HFFc6 (cell line): ENCODE data around the gene UBE2V1. TPM values are rescaled to one million over a fixed set of nuclear protein-coding genes. Genes with fewer than 3 reads are reported as not detected.
A peak's percentile ranks its signal among the peaks of the same experiment; 100 is the strongest.
"Not testable (repeated sequence)": the region's sequence is repeated elsewhere in the genome, so short reads cannot be mapped to it uniquely, and the experiment has no call there.

ENCODE experiments used
- DNase-seq: peaks from one replicate; pipeline ENCODE4 v3.0.0-alpha.2; 2018
- H3K27ac Mint-ChIP-seq: 2 replicates; pipeline ENCODE4 v1.8.0; 2020; ENCODE audit warnings: mild to moderate bottlenecking, mixed read lengths
- H3K27me3 Mint-ChIP-seq: 2 replicates; pipeline ENCODE4 v1.8.0; 2021; ENCODE audit warnings: mild to moderate bottlenecking, moderate library complexity, mixed read lengths; ENCODE audit not compliant: insufficient read depth
- H3K36me3 Mint-ChIP-seq: 2 replicates; pipeline ENCODE4 v1.8.0; 2021; ENCODE audit warnings: low read depth, mixed read lengths
- H3K4me1 Mint-ChIP-seq: 2 replicates; pipeline ENCODE4 v1.8.0; 2020; ENCODE audit warnings: low read depth, mixed read lengths
- H3K4me3 Mint-ChIP-seq: 2 replicates; pipeline ENCODE4 v1.8.0; 2020; ENCODE audit warnings: mild to moderate bottlenecking, moderate library complexity, mixed read lengths
- H3K9me3 Mint-ChIP-seq: 2 replicates; pipeline ENCODE4 v1.8.0; 2020; ENCODE audit warnings: mild to moderate bottlenecking, mixed read lengths
- CTCF ChIP-seq: fragments of 200-600 bp; sonication (generic); IDR thresholded peaks from 2 replicates; pipeline ENCODE4 v1.5.0; 2021; ENCODE audit warnings: antibody characterized with exemption, mild to moderate bottlenecking
- total RNA-seq, 6 experiments: library from RNA; stranded (reverse); fragmentation: NEBNext Ultra II Directional; extraction: Animal tissue kit (Norgen Biotek cat#: 25700); gene quantifications; 2 replicates in 1 of 6; 3 replicates in 5 of 6; pipeline ENCODE4 v1.2.3, GENCODE V29; 2021

The UBE2V1 gene
- total RNA-seq, 6 experiments from 2014 or later: 192 to 242 (median 210) TPM

GRCh38 chr20:50065325-50065615, 47.7 kb downstream of the UBE2V1 start:
- Mint-ChIP-seq H3K4me1 (peaks cover 9% of the 10 kb centered on the region), H3K27ac (no peak overlapping the region), H3K27me3 (no peaks in the 10 kb centered on the region), H3K9me3 (no peaks in the 10 kb centered on the region), H3K4me3 (no peak overlapping the region), H3K36me3 (no peaks in the 10 kb centered on the region)
- TF ChIP-seq CTCF: no peak
- no peak for DNase-seq

- not testable (repeated sequence) for DNase-seq, H3K27me3 Mint-ChIP-seq, H3K9me3 Mint-ChIP-seq, H3K27ac Mint-ChIP-seq, H3K36me3 Mint-ChIP-seq, H3K4me3 Mint-ChIP-seq, H3K4me1 Mint-ChIP-seq
- peak; percentile 24 for TF ChIP-seq CTCF
These were observed 49.2 kb downstream of the UBE2V1 start for GRCh38 chr20:50063763-50064162.

GRCh38 chr20:50062006-50062838, 50.7 kb downstream of the UBE2V1 start:
- Mint-ChIP-seq H3K27ac (no peak overlapping the region), H3K27me3 (no peaks in the 10 kb centered on the region), H3K9me3 (no peaks in the 10 kb centered on the region), H3K4me3 (no peak overlapping the region), H3K36me3 (no peaks in the 10 kb centered on the region), H3K4me1 (no peaks in the 10 kb centered on the region)
- no peak for TF ChIP-seq CTCF
- no peak for DNase-seq

- Mint-ChIP-seq H3K9me3 (no peaks in the 10 kb centered on the region), H3K4me1 (no peaks in the 10 kb centered on the region), H3K4me3 (no peak overlapping the region), H3K36me3 (no peaks in the 10 kb centered on the region), H3K27me3 (no peaks in the 10 kb centered on the region), H3K27ac (no peak overlapping the region)
- no peak for DNase-seq
- no peak for TF ChIP-seq CTCF
These were observed 51.6 kb downstream of the UBE2V1 start for GRCh38 chr20:50061151-50062005.

- no peak overlapping the region for H3K4me3 Mint-ChIP-seq
- no peak overlapping the region for H3K27ac Mint-ChIP-seq
- no peak for TF ChIP-seq CTCF
- no peak for DNase-seq
- peaks cover 7% of the 10 kb centered on the region for H3K4me1 Mint-ChIP-seq
- H3K27me3 Mint-ChIP-seq: peaks cover under 1% of the 10 kb centered on the region
- H3K9me3 Mint-ChIP-seq: no peaks in the 10 kb centered on the region
- H3K36me3 Mint-ChIP-seq: no peaks in the 10 kb centered on the region
These were observed 54.1 kb downstream of the UBE2V1 start for GRCh38 chr20:50058662-50059402.
